ENCODE data around the gene PEX3.
A peak's percentile ranks its signal among the peaks of the same experiment; 100 is the strongest.
"Not testable (repeated sequence)": the region's sequence is repeated elsewhere in the genome, so short reads cannot be mapped to it uniquely, and the experiment has no call there.

PEX3 gene

DNA sequence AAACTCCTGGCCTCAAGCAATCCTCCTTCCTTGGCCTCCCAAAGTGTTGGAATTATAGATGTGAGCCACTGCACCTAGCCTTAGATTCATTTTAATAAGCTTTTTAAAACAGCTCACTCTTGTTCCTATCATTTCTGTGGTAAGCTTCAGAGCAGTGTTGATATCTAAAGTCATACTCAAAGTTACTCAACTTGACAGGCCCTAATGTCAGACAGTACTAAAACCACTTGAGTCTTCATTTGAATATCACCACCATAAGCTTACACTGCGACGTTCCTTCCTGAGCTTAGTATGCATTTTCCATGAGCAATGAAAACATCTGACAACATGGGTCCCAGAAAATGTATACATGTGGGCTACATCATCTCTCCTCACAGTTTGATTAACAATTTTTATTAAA is 54.9 kb downstream of the PEX3 start:
- DNase-seq (ENCODE audit: low read depth in 3 of 3, low spot score in 1 of 3) = no peak

DNA sequence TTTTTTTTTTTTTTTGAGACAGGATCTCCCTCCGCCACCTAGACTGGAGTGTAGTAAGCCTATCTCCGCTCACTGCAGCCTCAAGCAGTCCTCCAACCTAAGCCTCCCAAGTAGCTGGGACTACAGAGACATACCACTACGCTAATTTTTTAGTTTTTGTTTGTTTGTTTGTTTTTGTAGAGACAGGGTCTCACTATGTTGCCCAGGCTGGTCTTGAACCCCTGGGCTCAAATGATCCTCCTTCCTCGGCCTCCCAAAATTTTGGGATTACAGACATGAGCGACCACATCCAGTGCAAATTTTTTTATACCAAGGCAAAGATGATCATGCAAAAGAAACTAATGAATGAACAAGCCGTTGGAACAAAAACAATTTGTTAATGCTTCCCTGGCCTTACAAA is 55.6 kb downstream of the PEX3 start:
- DNase-seq (ENCODE audit: low read depth in 3 of 3, low spot score in 1 of 3) = no peak

DNA sequence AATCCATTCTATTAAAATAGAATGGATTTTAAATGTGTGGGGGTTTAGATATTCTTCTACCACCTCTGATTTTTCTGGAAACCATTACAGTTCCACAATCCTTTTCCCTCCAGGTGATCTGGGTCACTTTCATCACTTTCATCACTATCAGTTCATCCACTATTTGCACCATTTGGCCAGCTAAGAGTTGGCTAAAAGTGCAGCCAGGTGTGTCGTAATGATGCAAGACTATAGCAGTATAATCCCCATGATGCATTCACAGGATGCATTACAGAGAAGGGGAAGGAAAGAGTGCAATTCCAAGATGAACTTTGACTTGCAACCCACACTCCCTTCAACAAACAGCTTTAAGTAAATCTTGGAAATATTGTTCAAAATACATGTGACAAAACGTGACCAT is 56.0 kb downstream of the PEX3 start:
- DNase-seq (ENCODE audit: low read depth in 3 of 3, low spot score in 1 of 3) = no peak

DNA sequence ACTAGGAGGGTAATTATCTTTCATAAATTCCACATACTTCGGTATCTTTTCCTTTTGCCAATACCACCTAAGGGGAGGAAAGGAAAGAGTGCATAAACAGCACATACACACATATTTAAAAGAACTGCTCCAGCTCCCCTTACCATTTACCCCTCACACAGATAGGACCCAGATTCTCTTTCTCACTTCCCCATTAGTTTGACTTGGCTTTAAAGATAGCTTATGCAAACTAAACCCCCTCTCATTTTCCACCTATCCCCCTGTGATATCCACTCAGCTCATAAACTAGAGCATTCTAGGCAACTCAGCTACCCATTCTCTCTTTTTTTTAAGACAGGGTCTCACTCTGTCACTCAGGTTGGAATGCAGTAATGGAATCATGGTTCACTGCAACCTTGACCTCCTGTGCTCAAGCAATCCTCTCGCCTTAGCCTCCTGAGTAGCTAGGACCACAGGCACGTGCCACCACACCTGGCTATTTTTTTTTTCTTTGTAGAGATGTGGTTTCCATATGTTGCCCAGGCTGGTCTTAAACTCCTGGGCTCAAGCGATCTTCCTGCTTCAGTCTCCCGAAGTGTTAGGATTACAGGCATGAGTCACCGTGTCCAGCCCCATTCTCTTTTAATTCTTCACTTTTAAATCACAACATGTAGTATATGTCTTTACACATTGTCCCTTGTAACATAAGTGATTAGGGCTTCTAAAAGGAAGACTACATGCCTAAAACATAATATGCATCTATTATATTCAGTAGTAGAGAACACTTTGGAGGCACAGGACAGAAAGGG is 56.9 kb downstream of the PEX3 start:
- DNase-seq (ENCODE audit: low read depth in 3 of 3, low spot score in 1 of 3) = no peak

DNA sequence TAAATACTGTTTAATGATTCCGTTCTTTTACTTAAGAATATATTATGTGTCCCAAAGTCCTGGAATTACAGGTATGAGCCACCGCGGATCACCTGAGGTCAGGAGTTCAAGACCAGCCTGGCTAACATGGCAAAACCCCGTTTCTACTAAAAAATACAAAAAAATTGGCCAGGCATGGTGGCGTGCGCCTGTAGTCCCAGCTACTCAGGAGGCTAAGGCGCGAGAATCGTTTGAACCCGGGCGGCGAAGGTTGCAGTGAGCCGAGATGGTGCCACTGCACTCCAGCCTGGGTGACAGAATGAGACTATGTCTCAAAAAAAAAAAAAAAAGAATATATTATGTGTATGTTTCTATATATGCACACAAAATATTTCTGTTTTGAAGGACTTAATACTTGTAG is 59.7 kb downstream of the PEX3 start:
- not testable (repeated sequence) for DNase-seq (ENCODE audit: low read depth in 3 of 3, low spot score in 1 of 3)

DNA sequence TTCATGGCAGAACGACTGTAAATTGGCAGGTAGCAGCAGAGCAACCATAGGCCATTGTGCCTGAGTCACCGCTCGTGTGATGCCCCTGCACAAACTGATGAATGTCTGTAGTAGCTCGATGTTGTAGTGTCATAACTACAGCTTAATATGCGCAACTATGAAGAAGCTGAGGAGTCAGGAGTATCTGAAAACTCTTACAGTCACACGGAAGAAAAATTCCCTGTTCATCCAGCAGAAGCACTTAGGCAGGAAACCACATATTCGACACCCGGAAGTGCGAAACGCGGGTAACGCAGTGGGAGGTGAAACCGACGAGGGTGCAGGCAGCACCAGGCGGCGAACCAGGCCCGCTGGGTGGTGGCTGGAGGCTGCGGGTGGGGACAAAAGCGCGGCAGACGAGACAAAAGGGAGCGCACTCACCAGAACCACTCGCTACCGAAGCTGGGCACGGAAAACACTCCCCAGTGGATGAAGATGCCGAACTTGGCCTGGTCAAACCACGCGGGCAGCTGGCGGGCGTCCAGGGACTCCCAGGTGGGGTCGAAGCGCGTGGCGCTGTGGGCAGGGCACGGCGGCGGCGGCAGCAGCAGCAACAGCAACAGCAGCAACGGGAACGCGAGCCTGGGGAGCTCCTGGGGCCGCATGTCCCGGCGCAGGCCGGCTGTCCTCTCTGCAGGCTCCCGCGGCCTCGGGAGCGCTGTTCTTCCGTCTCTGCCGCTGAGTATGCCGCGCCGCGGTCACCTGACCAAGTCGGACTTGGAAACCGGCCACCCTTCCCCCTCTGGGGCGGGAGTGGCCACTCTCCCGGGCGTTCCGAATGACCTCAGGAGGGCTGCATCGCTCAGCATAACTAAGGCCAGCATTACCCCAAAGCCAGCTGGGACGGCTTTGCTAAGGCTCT is 60.6 kb downstream of the PEX3 start, which contains the start of gene FUCA2:
Gene FUCA2 (minus strand): TSS at position 730 of the 901 bp plus-strand sequence. CDS start 86 bp downstream, at position 644.
- DNase-seq (ENCODE audit: low read depth in 3 of 3, low spot score in 1 of 3) = peak; percentile 18 to 50 (median 27)

DNA sequence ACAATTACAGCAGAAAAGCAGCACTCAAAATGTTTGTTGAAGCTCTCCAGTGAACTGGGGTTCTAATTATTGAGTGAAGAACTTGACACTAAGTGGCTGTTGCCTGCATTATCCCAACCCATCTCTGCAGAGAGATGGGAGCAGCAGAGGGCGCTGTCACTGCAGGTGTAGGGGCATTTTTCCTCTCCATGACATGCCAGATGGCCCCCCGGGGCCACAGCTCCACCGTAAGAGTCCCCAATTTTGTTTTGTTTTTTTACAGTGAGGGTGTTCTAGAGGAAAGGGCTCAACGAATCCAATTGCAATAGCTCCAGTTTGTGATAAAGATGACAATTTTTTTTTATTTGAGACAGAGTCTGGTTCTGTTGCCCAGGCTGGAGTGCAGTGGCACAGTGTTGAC is 62.8 kb downstream of the PEX3 start:
- DNase-seq (ENCODE audit: low read depth in 3 of 3, low spot score in 1 of 3) = no peak

DNA sequence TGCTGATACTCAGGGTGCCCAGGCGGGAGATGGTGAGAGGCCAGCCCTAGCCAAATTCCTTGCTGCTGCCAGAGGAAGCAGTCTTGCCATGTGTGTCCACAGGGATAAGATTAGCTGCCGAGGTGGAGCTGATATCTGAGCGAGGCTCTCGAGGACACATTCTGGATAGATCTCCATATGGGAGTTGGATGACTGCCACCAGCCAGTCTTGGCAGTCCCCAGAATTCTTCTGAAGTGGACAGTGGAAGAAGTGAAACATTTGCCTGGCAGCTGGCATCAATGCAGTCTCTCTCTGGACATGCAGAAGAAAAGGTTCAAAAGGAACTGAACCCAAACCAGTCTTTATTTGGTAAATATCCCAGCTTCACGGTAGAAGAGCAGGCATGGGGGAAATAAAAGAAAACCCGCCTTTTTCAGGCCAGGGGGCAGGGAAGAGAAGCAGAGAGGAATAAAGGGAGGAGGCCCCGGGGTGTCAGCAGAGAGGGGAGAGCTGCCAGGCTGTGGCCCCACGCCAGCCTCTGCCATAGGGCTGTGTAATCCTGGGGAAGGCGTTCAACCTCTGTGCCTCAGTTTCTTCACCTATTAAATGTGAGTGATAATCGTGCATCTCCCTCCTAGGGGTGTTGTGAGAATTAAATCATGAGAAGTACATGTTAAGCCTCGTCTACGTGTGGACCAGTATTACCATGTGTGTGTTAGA is 64.6 kb downstream of the PEX3 start:
- no peak for DNase-seq (ENCODE audit: low read depth in 3 of 3, low spot score in 1 of 3)

DNA sequence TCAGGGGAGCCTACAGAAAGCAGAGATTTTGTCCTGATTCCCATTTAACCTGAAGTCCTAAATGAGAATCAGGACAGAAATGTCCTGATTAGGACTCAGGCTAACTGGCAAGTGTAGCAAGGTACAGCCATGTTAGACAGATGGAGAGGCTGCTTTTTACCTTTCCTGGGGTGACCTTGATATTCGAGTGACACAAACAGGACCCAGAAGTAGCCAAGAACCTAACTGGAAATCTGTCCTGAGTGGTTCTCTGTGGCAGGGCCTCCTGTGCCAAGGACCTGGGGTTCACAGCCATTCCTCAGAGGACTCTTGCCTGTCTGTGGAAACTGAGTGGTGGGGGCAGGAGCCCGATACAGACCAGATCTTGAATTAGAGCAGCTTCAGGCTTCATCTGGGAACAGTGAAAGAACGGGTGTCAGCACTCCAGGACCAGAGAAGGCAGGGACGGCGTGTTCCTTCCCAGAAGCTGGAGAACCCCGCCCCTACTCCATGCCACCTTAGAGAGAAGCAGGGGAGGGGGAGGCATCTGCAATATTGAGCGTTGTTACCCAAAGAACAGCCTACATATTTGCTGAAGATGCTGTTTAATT is 65.3 kb downstream of the PEX3 start:
- DNase-seq (ENCODE audit: low read depth in 3 of 3, low spot score in 1 of 3) = no peak

DNA sequence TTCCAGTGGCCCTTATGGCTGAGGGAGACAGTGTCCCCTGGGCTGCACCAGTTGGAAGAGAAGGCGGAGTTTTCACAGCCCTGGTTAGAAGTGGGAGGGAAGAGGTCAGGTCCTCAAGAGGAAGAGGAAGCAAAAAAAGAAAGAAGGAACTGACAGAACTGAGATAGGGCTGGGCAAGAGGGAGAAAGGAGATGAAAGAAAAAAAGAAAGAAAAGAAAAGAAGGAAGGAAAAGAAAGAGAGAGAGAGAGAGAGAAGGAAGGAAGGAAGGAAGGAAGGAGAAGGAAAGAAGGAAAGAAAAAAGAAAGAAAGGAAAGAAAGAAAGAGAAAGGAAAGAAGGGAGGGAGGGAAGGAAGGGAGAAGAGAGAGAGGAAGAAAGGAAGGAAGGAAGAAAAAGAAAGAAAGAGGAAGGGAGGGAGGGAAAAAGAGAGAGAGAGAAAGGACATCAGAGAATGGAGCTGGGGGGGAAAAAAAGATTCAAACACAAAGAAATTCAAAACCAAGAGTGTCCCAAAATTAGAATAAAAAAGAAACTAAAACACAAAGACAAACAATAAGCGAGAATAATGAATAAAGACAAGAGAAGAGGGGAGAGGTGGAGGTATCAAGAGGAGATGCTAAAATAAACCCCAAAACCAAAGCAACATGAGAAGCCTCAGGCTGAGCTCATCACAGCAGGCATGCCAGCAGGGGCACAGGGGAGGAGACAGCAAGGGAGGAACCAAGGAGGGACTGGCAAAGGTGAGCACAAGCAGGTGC is 66.3 kb downstream of the PEX3 start:
- no peak for DNase-seq (ENCODE audit: low read depth in 3 of 3, low spot score in 1 of 3)

DNA sequence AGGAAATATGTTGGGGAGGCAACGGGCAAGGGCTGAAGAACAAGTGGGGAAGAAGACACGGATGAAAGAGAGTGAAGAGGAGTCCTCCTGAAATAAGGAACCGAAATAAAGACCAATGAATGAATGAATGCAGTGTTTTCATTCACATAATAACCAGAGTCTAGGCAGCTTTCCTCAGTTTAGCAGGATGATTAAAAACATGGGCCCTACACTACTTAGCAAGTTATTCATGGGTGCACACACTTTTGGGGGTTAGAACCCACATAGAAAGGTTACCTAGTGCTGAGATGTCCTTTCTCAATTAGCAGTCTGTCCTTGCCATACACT is 66.8 kb downstream of the PEX3 start:
- no peak for DNase-seq (ENCODE audit: low read depth in 3 of 3, low spot score in 1 of 3)

DNA sequence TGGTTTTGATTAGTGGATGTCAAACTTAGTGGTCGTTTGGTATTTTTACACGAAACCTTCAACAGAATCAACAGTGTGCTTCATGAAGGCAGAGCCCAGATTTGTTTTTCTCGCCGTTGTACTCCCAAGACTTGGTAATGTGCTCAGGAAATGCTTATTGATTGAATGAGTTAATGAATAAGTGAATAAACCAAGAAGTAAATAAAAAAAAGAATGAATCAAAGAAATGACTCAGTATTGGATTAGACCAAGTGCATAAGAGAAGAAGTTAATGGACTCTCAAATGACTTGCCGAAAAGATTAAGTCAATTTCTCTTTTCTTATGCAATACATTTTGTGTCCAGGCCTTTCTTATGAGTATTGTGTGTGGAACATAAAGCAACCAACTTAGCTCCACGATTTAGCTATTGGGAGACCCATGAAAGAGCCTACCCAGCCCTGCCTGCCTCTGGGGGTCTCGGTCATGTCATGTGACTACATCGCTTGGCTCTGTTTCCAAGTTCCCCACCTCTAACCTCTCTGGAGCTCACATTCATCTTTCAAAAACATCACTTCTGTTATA is 71.5 kb downstream of the PEX3 start:
- DNase-seq (ENCODE audit: low read depth in 3 of 3, low spot score in 1 of 3) = no peak

DNA sequence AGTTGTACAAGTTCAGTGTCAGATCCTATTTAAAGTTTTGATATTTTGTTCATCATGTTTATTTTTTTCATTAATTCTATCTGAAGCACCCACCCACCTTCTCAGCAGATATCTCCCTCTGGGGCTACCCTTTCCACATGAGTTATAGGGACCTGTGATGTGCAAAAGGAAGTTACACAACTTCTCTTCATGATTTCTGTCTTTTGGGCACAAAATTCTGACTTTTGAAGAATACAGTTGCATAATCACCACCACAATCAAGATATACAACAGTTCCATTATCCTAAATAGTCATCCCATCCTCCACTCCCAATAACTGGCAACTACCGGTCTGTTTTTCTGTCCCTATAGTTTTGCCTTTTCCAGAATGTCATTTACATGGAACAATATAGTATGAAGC is 74.8 kb downstream of the PEX3 start:
- no peak for DNase-seq (ENCODE audit: low read depth in 3 of 3, low spot score in 1 of 3)

DNA sequence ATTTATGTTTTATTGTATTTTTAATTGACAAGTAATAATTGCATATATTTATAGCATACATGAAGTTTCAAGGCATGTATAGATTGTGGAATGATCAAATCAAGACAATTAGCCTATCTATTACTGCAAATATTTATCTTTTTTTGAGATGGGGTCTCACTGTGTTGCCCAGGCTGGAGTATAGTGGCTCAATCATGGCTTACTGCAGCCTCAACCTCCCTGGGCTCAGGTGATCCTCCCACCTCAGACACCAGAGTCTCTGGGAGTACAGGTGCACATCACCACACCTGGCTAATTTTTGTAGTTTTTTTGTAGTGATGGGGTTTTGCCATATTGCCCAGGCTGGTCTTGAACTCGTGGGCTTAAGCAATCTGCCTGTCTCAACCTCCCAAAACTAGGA is 77.1 kb downstream of the PEX3 start:
- no peak for DNase-seq (ENCODE audit: low read depth in 3 of 3, low spot score in 1 of 3)

DNA sequence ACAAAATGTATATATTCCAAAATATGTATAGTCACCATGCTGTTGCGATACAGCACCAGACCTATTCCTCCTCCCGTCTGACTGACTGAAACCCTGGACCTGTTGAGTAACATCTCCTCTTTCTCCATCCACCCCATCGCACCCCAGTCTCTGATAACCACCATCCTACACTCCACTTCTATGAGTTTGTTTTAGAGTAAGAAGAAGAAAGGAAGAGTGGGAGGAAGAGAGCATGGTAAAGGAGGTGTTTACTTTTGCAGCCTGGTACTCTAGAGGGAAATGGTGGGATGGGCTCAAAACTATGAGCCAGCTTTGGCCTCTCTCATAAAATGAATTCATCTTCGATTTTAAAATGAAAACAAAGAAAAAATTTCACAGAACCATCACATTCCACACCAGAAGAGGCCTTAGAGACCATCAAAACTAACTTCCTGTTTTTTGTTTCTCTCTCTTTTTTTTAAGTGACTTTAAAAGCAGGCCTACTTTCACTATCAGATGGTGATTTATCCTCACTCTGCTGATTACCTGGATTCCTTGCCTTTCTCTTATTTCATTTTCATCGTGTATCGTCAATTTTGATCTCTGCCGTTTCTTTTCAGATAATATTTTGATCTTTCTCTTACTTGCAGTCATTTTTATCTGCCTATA is 77.7 kb downstream of the PEX3 start:
- no peak for DNase-seq (ENCODE audit: low read depth in 3 of 3, low spot score in 1 of 3)

DNA sequence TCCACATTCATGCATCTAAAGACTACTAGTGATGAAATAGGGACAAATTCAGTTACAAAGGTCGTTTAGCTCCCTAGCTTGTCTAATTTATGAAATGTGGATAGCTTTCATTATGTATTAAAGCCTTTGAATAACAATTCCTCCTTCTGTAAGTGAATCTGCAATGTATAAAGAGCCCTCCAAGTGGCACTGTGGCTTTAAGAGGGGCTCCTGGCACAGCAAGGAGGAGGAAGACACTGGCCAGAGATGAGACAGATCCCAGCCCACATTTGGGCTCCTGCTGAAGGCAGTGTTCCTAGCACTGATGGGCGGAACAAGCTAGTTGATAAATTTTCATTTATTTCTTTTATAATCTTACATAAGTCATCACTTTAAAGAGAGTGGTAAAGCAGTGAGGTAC is 78.5 kb downstream of the PEX3 start:
- no peak for DNase-seq (ENCODE audit: low read depth in 3 of 3, low spot score in 1 of 3)

DNA sequence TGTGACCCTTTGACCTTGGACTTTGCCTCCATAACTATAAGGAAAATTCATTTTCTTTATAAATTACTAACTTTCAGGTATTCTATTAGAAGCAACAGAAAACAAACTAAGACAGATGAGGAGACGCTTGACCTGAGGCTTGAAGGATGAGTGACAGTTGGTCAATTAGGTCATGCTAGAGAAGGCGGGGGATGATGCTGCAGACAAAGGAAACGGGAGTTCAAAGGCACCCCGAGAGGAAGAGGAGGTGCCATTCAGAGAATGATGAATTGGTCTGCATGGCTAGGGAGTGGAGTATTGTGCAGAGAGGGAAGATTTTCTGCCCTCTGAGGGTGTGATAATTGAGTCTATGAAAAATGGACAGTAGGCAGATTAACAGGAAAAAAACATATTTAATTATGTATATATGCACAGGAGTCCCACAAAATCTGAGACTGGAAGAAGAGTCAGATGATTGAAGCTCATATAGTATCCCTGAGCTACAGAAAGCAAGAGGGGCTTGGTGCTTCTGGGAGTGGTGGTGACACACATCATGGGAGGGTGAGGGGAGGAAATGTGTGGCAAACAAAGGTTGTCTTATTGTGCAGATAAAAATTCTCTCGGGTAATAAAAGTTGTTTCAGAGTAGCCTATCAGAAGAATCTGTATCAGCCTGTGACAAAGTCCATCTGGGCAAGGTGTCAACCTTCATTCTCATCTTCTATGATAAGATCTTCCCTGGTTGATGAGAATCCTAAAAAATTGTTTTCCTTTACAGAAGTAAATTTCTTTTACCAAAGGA is 81.3 kb downstream of the PEX3 start:
- no peak for DNase-seq (ENCODE audit: low read depth in 3 of 3, low spot score in 1 of 3)

DNA sequence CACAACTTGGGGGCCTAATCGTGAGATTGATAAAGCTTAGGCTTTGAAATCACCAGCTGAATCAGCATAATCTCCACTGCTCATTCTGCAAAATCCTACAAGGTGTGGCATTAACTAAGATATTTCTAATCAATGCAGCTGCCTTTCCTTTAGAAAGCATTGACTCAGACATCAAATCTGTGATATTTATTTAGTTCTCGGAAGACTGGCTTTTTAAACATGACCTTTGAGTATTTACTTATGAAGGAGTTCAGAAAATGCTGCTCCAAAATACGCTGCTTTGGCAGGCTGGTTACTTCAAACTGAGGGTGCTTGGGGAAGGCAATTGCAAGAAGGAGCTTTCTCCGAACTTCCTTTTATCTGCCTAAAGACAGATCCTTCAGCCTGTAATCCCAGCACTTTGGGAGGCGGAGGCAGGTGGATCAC is 84.6 kb downstream of the PEX3 start:
- DNase-seq (ENCODE audit: low read depth in 3 of 3, low spot score in 1 of 3) = no peak

DNA sequence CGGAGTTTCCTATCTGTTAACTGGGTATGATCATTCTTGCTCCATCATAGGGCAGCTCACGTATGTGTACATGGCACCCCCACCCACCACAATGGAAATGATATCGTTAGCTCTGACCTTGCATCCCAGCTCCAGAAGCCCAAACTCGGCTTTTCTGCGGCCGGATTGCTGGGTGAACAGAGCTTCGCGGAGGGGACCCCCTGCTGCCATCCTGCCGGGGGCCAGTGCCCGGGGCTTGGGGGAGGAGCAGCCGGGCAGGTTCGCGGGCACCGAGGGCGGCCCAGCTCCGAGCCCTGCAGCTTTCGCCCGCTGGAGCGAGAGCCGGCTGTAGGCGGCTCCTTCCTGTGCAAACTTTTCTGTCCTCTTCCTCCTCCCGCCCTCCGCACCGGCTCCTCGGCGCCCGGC is 85.9 kb downstream of the PEX3 start:
- peak in 1 of 3 donors; percentile 31 for DNase-seq (ENCODE audit: low read depth in 3 of 3, low spot score in 1 of 3)

Measured in stimulated activated CD4-positive, alpha-beta T cell treated with anti-CD3 and anti-CD28 coated beads, TNF-alpha, amount 100 ng/mL, for 1 hour (primary cell).